ENCODE measurements around the gene TTC31.

GRCh38 chr2:74532222-74532621, 49.3 kb downstream of the TTC31 start:
- TF ChIP-seq CTCF (IDR thresholded peaks at IDR 0.05) (no peak), POLR2AphosphoS5 (IDR thresholded peaks at IDR 0.05) (no peak)

All from suprapubic skin (tissue), 3 donors.